Measurements from ENCODE around the gene UPB1.
"Not testable (repeated sequence)": the region's sequence is repeated elsewhere in the genome, so short reads cannot be mapped to it uniquely, and the experiment has no call there.

UPB1 gene

DNA sequence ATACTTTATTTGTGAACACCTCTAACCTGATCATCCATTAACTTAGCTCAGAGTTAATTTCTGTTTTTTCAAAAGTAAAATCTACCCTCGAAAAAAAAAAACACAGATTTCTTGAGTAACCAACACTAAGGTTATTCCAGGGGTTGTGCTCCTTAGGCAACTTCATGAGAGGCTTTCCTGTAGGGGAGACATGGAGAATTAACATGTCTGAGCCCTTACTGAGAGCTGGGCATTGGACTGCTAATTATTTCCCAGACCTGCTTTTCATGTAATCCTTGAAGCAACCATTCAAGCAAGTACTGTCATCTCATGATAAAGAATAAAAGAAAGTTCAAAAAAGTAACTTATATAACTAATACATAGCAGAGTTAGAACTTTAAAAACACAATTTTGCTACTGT is 13.5 kb upstream of the UPB1 start:
- in situ Hi-C loops (cut with MboI; ENCODE audit: low sequenced_read_pairs), result no loop called here

DNA sequence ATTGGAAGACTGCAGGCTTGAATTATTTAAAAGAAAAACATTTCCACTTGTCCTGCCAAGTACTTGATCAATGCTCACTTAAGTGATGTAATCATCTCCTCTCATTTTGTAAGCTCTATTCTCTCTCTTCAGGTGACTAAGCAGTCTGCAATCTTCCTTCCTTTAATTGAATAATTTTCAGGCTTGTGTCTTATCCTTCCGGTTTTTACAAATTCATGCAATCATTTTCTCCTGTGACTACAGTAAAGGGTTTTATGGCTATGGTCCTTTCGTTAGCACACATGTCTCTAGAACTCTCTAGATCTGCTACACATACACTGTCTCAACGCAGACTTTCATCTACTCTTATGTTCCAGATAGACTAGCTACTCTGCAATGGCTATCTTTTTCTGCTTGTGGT is 12.6 kb upstream of the UPB1 start:
- in situ Hi-C loops (cut with MboI; ENCODE audit: low sequenced_read_pairs), result no loop called here

DNA sequence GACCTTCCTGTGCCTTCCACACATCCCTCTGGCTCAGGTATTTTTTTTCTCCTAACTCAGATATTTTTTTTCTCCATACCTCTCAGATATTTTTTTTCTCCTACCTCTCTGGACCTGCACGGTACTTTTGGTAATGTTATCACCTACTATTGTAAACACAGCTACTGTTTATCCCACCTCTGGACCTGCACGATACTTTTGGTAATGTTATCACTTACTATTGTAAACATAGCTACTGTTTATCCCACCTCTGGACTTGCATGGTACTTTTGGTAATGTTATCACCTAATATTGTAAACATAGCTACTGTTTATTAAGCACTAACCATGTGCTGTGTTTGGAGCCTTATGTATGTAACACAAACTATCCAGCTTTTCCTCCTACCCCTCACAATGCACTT is 12.1 kb upstream of the UPB1 start:
- in situ Hi-C loops (cut with MboI; ENCODE audit: low sequenced_read_pairs), result no loop called here

DNA sequence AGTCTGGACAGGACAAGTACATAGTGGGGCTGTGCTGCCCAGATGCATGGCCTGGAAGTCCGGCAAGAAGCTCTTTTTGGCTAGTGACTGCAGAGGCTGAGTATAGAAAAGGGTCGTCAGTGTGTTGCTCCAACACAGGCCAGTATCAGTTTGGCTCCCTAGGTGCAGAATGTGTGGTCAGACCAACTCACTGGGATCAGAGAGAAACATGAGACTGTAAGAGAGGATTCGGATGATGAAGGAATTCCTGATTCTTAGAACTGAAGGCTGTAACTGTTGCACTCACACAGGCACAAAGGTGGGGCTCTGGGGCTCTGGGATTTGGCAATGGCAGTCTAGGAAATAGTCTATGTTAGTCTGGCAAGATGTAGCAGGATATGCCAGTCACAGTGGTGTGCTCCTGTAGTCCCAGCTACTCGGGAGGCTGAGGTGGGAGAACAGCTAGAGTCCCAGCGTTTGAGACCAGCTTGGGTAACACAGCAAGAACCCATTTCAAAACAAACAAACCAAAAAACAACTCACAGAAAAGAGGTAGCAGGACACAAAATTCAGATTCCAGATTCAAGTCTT is 11.1 kb upstream of the UPB1 start:
- in situ Hi-C loops (cut with MboI; ENCODE audit: low sequenced_read_pairs), result no loop called here

DNA sequence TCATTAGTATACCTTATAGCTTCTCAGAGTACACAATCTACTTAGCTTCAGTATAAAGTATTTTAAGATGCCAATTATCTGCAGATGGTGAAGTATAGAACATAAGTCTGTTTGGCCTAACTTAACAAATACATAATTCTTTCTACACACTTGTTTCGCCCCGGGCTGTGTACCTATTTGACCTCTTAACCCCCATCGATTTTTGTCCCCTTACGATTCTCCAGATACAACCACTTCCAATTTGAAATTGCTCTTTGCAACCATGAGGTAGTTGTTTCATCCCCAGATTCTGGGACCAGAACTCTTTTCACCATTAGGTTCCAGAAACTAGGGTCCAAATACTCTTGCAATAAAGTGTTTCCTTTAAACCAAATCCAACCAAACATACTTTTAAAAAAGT is 10.0 kb upstream of the UPB1 start:
- in situ Hi-C loops (cut with MboI; ENCODE audit: low sequenced_read_pairs), result no loop called here

DNA sequence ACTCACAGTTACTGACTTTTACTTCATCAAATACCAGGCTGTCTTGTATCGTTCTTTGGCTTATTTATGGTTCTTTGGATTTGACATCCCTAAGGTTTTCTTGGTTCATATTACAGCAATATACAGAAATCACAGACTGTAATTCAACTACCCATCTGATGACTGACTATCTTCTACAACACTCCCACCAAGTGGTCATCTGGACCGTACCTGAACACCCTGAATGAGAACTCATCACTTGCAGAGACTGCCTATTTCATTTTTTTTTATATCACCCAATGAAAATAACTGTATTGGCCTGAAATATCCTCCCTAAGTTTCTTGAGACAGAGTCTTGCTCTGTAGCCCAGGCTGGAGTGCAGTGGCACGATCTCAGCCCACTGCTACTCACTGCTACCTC is 9.5 kb upstream of the UPB1 start:
- in situ Hi-C loops (cut with MboI; ENCODE audit: low sequenced_read_pairs), result no loop called here

DNA sequence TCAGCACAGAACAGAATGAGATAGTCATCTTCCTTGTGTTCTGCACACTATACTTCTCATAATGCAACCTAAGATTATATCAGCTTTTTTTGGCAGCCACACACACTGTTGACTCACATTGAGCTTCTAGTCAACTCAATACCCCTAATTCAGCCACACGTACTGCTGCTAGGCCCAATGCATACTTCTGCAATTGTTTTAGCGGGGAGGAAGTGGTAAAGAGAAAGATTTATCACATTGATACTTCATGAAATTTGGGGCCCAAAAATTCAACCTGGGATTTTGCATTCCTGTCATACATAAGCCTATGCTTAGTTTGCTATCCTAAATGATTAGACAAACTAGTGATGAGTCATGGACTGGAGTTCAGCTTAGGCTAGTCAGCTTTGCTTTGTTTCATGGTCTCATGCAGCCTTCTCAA is 8.6 kb upstream of the UPB1 start:
- in situ Hi-C loops (cut with MboI; ENCODE audit: low sequenced_read_pairs), result no loop called here

DNA sequence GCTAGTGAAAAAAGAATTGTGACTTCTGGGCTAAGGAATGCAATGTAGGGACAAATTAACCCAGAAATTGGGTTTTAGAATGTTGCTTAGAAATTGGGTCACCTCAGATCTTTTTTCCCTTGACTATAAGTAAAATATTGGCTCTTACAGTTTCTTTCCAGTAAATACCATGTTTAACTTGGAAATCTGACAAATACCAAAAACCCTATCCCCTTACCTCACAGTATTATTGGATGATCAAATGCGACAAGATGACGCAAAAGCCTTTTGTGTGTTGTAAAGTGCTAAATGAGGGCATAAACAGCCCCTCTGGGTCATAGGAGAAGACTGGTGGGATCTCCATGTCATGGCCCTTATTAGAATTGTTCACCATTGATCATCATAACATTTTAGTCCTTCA is 6.1 kb upstream of the UPB1 start:
- in situ Hi-C loops (cut with MboI; ENCODE audit: low sequenced_read_pairs), result no loop called here

DNA sequence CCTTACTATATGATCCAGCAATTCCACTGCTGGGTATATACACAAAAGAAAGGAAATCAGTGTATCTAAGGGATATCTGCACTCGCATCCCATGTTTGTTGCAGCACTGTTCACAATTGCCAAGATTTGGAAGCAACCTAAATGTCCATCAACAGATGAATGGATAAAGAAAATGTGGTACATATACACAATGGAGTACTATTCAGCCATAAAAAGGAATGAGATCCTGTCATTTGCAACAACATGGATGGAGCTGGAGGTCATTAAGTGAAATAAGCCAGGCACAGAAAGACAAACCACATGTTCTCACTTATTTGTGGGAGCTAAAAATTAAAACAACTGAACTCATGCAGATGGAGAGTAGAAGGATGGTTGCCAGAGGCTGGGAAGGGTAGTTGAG is 5.7 kb upstream of the UPB1 start:
- in situ Hi-C loops (cut with MboI; ENCODE audit: low sequenced_read_pairs), result not testable (repeated sequence)

DNA sequence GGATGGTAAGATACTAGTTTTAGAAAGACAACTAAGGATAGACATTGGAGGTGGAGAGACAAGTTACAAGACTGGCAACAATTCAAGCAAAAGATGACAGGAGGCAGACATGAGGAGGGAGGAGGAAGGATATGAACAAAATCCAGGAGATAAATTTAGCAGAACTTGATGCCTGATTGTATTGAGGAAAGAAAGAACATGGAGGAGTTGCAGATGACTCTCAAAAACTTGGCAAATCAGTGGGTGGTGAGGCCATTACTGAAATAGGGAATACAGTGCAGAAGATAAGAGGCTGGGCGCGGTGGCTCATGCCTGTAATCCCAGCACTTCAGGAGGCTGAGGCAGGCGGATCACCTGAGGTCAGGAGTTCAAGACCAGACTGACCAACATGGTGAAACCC is 2.7 kb upstream of the UPB1 start:
- in situ Hi-C loops (cut with MboI; ENCODE audit: low sequenced_read_pairs), result no loop called here

DNA sequence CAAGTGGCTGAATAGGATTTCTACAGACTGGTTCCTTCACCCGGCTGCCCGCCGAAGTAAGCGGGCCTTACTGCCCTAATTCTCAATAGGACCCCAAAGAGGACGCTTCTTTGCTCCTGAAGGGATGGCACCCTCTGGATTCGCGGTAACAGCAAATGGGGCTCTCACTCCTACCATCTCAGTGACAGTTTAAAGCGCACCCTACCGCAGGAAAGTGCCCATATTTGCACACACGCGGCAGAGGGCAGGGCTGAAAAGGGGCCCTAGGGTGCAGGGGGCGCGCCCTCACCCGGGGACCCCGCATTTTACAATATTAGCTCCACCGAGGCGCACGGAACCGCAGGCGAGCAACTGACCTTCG is 985 bp upstream of the UPB1 start:
- in situ Hi-C loops (cut with MboI; ENCODE audit: low sequenced_read_pairs), result no loop called here

DNA sequence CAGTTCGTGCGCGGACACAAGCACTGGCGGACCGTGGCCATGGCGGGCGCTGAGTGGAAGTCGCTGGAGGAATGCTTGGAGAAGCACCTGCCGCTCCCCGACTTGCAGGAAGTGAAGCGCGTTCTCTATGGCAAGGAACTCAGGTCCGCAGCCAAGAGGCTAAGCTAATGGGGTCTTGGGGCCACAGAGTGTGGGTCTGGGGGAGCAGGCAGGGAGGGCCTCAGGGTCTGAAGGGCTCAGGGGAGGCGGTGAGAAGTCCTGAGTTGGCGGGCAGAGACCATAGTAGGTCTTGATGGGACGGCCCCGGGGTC is 188 bp downstream of the UPB1 start:
- in situ Hi-C loops (cut with MboI; ENCODE audit: low sequenced_read_pairs), result no loop called here

DNA sequence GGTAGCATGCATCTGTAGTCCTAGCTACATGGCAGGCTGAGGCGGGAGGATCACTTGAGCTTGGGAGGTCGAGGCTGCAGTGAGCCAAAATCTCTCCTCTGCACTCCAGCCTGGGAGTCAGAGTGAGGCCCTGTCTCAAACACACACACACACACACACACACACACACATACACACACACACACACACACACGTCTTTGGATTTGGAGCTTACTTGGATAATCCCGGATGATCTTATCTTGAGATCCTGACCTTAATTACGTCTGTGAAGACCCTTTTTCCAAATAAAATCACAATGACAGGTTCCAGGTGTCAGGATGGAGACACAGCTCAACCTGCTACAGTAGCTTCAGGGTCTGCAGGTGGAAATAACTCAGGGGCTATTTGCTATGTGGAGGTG is 1.1 kb downstream of the UPB1 start:
- in situ Hi-C loops (cut with MboI; ENCODE audit: low sequenced_read_pairs), result no loop called here

DNA sequence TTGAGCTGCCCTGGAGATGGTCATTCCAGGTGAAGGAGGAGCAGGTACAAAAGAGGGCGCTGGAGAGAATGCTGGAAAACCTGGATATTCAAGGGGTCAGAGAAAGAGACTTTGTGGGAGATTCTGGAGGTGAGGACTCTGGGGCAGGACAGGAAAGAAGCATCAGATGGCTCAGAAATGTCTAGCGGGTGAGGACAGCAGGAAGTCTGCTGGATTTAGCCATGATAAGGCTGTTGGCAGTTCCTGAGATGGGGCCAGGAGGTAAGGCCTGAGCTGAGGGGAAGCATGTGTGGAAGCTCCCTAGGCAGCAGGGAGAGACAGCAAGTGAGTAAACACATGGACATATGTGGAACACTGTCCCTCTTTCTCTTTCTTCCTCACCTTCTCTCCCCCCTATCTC is 1.5 kb downstream of the UPB1 start:
- in situ Hi-C loops (cut with MboI; ENCODE audit: low sequenced_read_pairs), result no loop called here

DNA sequence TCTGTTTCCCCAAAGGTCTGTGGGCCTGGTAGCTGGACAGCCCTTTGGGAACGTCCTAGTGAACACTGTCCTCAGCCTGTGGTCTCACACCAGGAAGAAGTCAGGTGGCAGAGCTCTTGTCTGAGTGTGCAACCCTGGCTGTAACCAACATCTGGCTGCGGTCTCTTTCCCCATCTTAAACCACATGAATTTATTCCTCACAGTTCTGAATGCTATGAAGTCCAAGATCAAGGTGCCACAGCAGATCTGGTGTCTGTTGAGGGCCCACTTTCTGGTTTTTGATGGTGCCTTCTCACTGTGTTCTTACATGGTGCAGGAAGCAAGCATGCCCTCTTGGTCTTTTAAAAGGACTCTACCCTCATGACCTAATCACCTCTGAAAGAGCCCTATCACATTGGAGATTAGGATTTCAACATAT is 2.7 kb downstream of the UPB1 start:
- in situ Hi-C loops (cut with MboI; ENCODE audit: low sequenced_read_pairs), result no loop called here

DNA sequence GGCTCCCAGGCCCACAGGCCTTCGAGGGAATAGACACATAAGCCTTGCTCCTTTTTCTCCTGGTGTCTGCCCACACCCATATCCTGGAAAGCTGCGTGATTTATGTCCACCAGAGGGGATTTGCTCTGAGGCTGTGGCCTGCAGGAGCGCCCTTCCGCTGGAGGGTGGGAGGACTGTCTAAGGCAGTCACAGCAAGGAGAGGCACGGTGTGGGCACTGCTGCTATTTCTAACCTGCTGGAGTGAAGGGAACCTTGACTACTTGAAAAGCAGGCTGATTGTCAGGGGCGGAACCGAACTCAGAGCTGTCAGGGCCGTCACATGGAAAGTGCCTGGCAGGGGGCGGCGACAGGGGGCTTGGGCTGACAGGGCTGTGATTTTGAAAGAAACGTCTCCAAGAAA is 3.7 kb downstream of the UPB1 start:
- in situ Hi-C loops (cut with MboI; ENCODE audit: low sequenced_read_pairs), result no loop called here

DNA sequence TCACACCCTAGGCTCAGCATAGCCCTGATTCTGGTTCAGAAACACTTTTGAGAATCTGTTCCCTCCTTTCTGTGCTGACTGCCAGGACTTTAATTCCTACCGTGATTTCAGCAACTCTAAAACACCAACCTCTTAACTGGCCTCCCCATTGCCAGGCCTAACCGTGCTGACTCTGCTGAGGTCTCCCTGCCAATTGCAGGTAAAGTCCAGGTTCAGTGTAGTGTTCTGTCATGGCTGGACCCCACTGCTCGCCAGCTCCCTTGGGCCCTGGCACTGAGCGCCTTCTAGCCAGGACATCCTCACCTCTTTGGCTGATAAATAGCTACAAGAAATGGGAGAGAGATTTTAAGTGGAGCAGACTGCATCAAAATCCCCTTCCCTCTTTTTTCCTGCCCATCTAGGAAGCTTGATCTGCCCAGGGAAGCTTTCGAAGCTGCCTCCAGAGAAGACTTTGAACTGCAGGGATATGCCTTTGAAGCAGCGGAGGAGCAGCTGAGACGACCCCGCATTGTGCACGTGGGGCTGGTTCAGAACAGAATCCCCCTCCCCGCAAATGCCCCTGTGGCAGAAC is 4.7 kb downstream of the UPB1 start:
- in situ Hi-C loops (cut with MboI; ENCODE audit: low sequenced_read_pairs), result no loop called here

DNA sequence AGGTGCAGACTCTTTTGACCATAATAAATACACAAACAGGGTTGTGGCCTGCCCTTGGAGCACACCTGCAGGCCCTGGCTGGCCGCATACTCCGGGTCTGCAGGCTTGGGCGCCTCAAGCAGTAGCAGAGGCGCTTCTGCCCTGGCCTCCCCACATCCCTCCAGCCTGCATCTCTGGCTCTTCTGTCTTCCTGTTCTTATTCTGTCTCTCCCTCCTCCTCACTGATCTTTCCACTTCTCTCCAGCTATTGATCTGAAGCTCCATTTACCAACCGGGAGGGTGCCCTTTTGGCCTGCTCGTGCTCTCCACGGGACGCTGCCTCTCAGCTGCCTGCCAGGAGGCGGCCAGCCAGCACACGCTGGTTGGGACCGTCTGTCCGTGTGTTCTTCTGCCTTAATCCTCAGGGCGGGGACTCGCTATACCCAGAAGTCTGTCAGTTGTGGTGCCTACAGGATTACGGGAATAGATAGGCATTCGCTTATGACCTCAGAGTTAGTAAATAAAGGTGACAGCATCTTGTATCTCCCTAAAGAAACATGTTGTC is 5.2 kb downstream of the UPB1 start:
- in situ Hi-C loops (cut with MboI; ENCODE audit: low sequenced_read_pairs), result no loop called here

DNA sequence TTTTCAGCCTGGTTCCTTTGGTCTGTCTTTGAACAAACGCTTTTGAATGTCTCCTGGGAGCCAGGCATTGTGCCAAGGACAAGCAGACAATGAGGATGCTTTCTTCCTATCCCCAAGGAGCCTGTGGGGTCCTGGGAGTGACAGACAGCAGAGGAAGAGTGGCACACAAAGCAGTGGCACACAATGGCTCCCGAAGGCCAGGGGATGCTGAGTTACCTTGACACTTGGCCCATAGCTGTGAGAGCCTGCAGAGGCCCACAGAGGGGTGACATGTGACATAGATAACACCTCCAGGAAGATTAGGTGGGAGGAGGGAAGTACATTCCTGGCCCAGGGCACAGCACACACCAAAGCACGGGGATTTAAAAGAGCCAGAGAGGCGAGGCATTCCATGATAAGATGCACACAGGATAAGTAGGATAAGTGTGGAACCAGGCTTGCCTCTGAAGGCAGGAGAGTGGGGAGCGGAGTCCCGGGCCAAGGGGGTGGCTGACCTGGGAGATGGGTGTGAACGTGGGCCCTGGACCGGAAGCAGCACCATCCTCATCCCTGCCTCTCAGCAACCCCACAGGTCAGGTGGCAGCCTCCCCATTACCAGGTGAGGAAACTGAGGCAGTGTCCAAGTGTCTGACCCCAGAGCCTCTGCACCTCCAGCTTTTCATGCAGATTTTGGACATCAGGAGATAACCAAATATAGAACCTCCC is 6.3 kb downstream of the UPB1 start:
- in situ Hi-C loops (cut with MboI; ENCODE audit: low sequenced_read_pairs), result no loop called here

DNA sequence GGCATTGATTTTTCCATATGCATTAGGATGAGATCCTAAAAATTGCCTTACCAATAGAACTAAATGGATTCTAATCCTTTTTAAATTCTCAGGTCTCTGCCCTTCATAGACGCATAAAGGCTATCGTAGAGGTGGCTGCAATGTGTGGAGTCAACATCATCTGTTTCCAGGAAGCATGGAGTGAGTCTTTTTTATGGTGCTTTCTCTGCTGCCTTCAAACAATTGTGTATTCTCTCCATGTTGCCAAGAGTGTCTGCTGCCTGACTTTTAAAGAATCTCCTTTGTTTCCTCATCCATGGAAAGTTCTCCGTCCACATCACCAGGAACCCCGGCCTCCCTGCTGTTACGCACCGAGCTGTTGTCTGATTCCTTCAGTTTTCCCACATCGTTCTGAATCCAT is 6.9 kb downstream of the UPB1 start:
- in situ Hi-C loops (cut with MboI; ENCODE audit: low sequenced_read_pairs), result no loop called here

DNA sequence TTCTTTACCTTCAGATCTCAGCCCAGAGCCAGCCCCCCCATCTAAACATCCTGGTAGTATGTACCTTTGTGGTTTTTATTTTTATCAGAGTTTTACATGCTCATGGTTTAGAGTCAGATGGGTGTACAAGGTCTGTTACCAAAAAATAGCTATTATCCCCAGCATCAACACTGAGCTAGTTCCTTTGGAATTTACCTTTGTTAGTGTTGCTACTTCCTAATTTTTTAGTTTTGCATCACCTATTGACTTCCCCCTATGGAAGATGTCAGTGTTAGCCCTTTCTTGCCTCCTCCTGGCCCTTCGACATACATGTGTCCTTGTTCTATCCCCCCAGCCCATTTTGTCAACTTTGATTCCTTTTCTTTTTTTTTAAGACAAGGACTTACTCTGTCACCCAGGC is 7.4 kb downstream of the UPB1 start:
- in situ Hi-C loops (cut with MboI; ENCODE audit: low sequenced_read_pairs), result no loop called here

DNA sequence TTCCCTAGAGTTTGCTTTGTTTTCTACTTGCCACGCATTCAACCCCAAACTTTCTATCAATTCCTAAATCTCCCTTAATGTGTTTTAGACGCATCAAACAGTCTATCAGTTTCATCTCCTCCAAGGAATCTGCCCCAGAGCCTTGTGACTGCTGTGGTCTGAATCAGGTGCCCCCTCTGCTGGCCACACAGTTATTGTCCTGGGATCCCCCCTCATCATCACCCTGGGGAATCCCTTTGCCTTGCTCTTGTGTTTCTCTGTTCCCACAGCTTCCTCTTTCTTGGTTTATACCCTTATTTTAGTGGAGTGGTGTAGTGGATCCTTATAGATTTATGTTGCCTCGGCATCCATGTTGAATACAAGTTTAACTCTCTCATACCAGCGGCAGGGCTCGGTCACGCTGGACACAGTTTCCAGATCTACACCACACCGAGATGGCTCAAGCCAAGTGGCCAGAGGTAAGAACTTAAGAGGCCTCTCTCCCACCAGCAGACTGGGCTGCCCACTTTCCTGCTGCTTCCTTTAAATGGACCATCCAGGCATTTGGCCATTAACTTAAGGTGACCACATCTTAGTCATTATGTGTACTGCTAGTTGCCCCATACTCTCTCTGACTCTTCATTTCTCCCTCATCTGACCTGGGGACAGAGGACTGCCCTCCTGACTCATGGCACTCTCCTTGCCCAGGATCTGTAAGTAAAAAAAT is 8.2 kb downstream of the UPB1 start:
- in situ Hi-C loops (cut with MboI; ENCODE audit: low sequenced_read_pairs), result no loop called here
